ENCODE results near the gene TPCN2.

TPCN2 gene

DNA sequence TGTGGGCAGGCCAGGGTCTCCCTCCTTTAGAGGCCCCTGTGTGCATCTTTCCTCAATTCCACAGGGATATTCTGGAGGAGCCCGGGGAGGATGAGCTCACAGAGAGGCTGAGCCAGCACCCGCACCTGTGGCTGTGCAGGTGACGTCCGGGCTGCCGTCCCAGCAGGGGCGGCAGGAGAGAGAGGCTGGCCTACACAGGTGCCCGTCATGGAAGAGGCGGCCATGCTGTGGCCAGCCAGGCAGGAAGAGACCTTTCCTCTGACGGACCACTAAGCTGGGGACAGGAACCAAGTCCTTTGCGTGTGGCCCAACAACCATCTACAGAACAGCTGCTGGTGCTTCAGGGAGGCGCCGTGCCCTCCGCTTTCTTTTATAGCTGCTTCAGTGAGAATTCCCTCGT is 39.1 kb downstream of the TPCN2 start:
- Histone ChIP-seq H2BK5ac (ENCODE audit: low read depth, low read length, poor library complexity, severe bottlenecking) (no peak overlapping the region), H3K27me3 (ENCODE audit: control insufficient read depth in 1 of 2, insufficient read depth in 1 of 2, low read length in 2 of 2) (no peaks in the 10 kb centered on the region), H3K4me2 (ENCODE audit: low read length, poor library complexity, severe bottlenecking) (no peak overlapping the region), H2BK15ac (ENCODE audit: low read depth, poor library complexity, severe bottlenecking) (no peak overlapping the region), H4K91ac (ENCODE audit: low read length) (no peak overlapping the region), H3K4me1 (ENCODE audit: control insufficient read depth, insufficient read depth, low read depth, low read length) (peaks cover 11% of the 10 kb centered on the region), H3K79me1 (replicated peaks; ENCODE audit: low read length, poor library complexity, severe bottlenecking) (peaks cover 2% of the 10 kb centered on the region), H2BK12ac (ENCODE audit: low read length in 2 of 2) (no peak overlapping the region), H4K8ac (ENCODE audit: low read length) (no peak overlapping the region), H3K36me3 (ENCODE audit: control insufficient read depth in 1 of 2, insufficient read depth in 2 of 2, low read depth in 1 of 2, low read length in 2 of 2) (peaks cover 37 to 49% of the 10 kb centered on the region in 2 experiments), H3K27ac (ENCODE audit: low read length, poor library complexity, severe bottlenecking) (no peak overlapping the region), H3K4me3 (ENCODE audit: insufficient read depth in 1 of 2, low read depth in 1 of 2, low read length in 2 of 2) (no peak overlapping the region), H3K18ac (ENCODE audit: low read depth in 1 of 2, low read length in 2 of 2) (no peak overlapping the region), H2AK5ac (ENCODE audit: low read length, severe bottlenecking) (no peak overlapping the region), H3K14ac (ENCODE audit: low read length in 2 of 2) (no peak overlapping the region), H3K9ac (ENCODE audit: low read length) (no peak overlapping the region), H3K23ac (ENCODE audit: low read length in 2 of 2) (no peak overlapping the region), H2BK120ac (ENCODE audit: low read depth, low read length) (no peak overlapping the region), H3K4ac (ENCODE audit: low read depth in 1 of 2, low read length in 2 of 2) (no peak overlapping the region), H3K9me3 (ENCODE audit: control insufficient read depth, low read length) (no peaks in the 10 kb centered on the region), H2AFZ (ENCODE audit: low read depth, low read length) (no peak overlapping the region)
- DNase-seq, result no peak
- 89% methylated on average over 14 of the region's 14 CpGs for WGBS

DNA sequence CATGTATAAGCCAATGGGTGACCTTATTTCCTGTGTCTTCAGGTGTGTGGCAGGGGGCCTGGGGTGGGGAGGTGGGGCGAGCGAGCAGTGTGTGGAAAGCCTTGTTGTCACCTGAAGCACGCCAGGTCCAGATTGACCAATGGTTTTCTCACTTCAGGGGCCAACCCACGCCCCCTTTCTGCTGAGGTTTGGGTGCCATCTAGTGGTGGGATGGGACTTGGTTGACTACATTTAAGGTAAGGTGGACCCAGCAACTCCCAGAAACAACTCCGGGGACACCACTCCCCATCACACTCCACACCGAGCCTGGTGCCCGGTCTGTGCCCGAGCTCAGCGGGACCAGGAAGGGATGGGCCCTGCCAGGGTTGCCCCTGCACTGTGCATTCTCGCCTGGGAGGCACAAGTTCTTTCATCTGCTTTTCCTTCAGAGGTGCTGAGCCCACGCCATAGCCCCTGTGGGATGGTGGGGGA is 40.0 kb downstream of the TPCN2 start:
- no peak overlapping the region for H3K23ac ChIP-seq (ENCODE audit: low read length in 2 of 2)
- H4K91ac ChIP-seq (ENCODE audit: low read length), result no peak overlapping the region
- no peaks in the 10 kb centered on the region for H3K27me3 ChIP-seq (ENCODE audit: control insufficient read depth in 1 of 2, insufficient read depth in 1 of 2, low read length in 2 of 2)
- whole genome bisulfite sequencing, result 25% methylated on average over 8 of the region's 11 CpGs
- H3K18ac ChIP-seq (ENCODE audit: low read depth in 1 of 2, low read length in 2 of 2), result peak overlapping the region in 1 of 2 experiments; percentile 7
- H3K4me1 ChIP-seq (ENCODE audit: control insufficient read depth, insufficient read depth, low read depth, low read length), result peaks cover 8% of the 10 kb centered on the region
- H3K79me1 ChIP-seq (replicated peaks; ENCODE audit: low read length, poor library complexity, severe bottlenecking), result peaks cover 2% of the 10 kb centered on the region
- peak overlapping the region; percentile 35 for H3K9ac ChIP-seq (ENCODE audit: low read length)
- no peak overlapping the region for H2AFZ ChIP-seq (ENCODE audit: low read depth, low read length)
- no peak overlapping the region for H2AK5ac ChIP-seq (ENCODE audit: low read length, severe bottlenecking)
- peak; percentile 77 for DNase-seq
- no peak overlapping the region for H2BK5ac ChIP-seq (ENCODE audit: low read depth, low read length, poor library complexity, severe bottlenecking)
- peak overlapping the region; percentile 24 for H3K4me2 ChIP-seq (ENCODE audit: low read length, poor library complexity, severe bottlenecking)
- peak overlapping the region in 1 of 2 experiments; percentile 3 for H3K14ac ChIP-seq (ENCODE audit: low read length in 2 of 2)
- peaks cover 40 to 41% of the 10 kb centered on the region in 2 experiments for H3K36me3 ChIP-seq (ENCODE audit: control insufficient read depth in 1 of 2, insufficient read depth in 2 of 2, low read depth in 1 of 2, low read length in 2 of 2)
- peak overlapping the region; percentile 10 for H4K8ac ChIP-seq (ENCODE audit: low read length)
- H3K4ac ChIP-seq (ENCODE audit: low read depth in 1 of 2, low read length in 2 of 2), result no peak overlapping the region
- H2BK12ac ChIP-seq (ENCODE audit: low read length in 2 of 2), result peak overlapping the region in 1 of 2 experiments; percentile 8
- H2BK15ac ChIP-seq (ENCODE audit: low read depth, poor library complexity, severe bottlenecking), result no peak overlapping the region
- H3K4me3 ChIP-seq (ENCODE audit: insufficient read depth in 1 of 2, low read depth in 1 of 2, low read length in 2 of 2), result peak overlapping the region in 1 of 2 experiments; percentile 38
- H3K27ac ChIP-seq (ENCODE audit: low read length, poor library complexity, severe bottlenecking), result no peak overlapping the region
- no peak overlapping the region for H2BK120ac ChIP-seq (ENCODE audit: low read depth, low read length)
- H3K9me3 ChIP-seq (ENCODE audit: control insufficient read depth, low read length), result no peaks in the 10 kb centered on the region

DNA sequence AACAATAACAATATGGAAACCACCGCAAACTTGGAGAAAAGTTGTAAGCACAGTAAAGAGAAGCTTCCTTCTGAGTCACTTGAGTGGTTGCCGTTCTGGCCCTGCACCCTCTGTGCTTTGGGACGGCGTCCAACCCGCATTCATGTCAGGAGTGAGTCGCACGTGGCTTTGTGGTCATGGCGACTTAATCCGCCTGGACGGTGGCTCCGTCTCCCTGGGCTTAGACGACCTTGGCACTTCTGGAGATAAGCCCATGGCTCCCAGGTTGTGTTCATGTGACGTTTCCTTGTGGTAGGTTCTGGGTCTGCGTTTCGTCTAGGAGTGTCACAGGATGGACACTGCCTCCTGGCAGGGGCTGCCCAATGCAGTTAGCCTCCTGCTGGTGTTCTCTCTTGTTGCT is 40.5 kb downstream of the TPCN2 start:
- H3K79me1 ChIP-seq (replicated peaks; ENCODE audit: low read length, poor library complexity, severe bottlenecking), result peaks cover 2% of the 10 kb centered on the region
- no peaks in the 10 kb centered on the region for H3K9me3 ChIP-seq (ENCODE audit: control insufficient read depth, low read length)
- H3K23ac ChIP-seq (ENCODE audit: low read length in 2 of 2), result no peak overlapping the region
- H3K9ac ChIP-seq (ENCODE audit: low read length), result peak overlapping the region; percentile 35
- H3K27ac ChIP-seq (ENCODE audit: low read length, poor library complexity, severe bottlenecking), result no peak overlapping the region
- H3K36me3 ChIP-seq (ENCODE audit: control insufficient read depth in 1 of 2, insufficient read depth in 2 of 2, low read depth in 1 of 2, low read length in 2 of 2), result peaks cover 37 to 41% of the 10 kb centered on the region in 2 experiments
- no peak overlapping the region for H3K18ac ChIP-seq (ENCODE audit: low read depth in 1 of 2, low read length in 2 of 2)
- H2BK120ac ChIP-seq (ENCODE audit: low read depth, low read length), result no peak overlapping the region
- H3K14ac ChIP-seq (ENCODE audit: low read length in 2 of 2), result no peak overlapping the region
- WGBS, result 23% methylated on average over 15 of the region's 15 CpGs
- no peak overlapping the region for H3K4me2 ChIP-seq (ENCODE audit: low read length, poor library complexity, severe bottlenecking)
- H3K27me3 ChIP-seq (ENCODE audit: control insufficient read depth in 1 of 2, insufficient read depth in 1 of 2, low read length in 2 of 2), result peaks cover 0 to under 1% of the 10 kb centered on the region in 2 experiments
- no peak overlapping the region for H3K4ac ChIP-seq (ENCODE audit: low read depth in 1 of 2, low read length in 2 of 2)
- no peak overlapping the region for H2AFZ ChIP-seq (ENCODE audit: low read depth, low read length)
- peak; percentile 87 for DNase-seq
- H2BK12ac ChIP-seq (ENCODE audit: low read length in 2 of 2), result no peak overlapping the region
- H4K91ac ChIP-seq (ENCODE audit: low read length), result no peak overlapping the region
- no peak overlapping the region for H2BK15ac ChIP-seq (ENCODE audit: low read depth, poor library complexity, severe bottlenecking)
- H3K4me3 ChIP-seq (ENCODE audit: insufficient read depth in 1 of 2, low read depth in 1 of 2, low read length in 2 of 2), result peak overlapping the region in 1 of 2 experiments; percentile 38
- H2AK5ac ChIP-seq (ENCODE audit: low read length, severe bottlenecking), result no peak overlapping the region
- H2BK5ac ChIP-seq (ENCODE audit: low read depth, low read length, poor library complexity, severe bottlenecking), result no peak overlapping the region
- no peak overlapping the region for H4K8ac ChIP-seq (ENCODE audit: low read length)
- H3K4me1 ChIP-seq (ENCODE audit: control insufficient read depth, insufficient read depth, low read depth, low read length), result peaks cover 12% of the 10 kb centered on the region

DNA sequence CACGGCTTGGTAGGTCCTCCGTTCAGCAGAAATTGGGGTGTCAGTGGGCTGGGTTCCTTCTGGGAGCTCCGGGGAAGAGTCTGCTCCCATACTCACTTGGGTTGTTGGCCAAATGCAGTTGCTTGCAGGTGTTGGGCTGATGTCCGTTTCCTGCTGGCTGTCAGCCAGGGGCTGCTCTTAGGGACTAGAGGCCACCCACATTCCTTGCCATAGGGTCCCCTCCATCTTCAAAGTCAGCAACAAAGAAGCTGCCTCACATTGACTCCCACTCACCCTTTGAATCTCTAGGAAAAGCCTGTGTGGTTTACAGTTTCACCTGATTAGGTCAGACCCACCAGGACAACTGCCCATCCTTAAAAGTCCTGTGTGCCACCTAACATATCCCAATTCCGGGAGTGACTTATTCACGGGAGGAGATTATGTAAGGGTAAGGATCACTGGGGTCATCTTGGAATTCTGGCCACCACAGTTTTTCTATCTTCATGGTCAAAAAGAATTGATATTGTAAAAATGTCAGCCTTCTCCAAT is 43.0 kb downstream of the TPCN2 start:
- no peak overlapping the region for H2BK12ac ChIP-seq (ENCODE audit: low read length in 2 of 2)
- no peak overlapping the region for H3K4me2 ChIP-seq (ENCODE audit: low read length, poor library complexity, severe bottlenecking)
- no peaks in the 10 kb centered on the region for H3K9me3 ChIP-seq (ENCODE audit: control insufficient read depth, low read length)
- H3K27ac ChIP-seq (ENCODE audit: low read length, poor library complexity, severe bottlenecking), result no peak overlapping the region
- no peak overlapping the region for H2BK15ac ChIP-seq (ENCODE audit: low read depth, poor library complexity, severe bottlenecking)
- no peak overlapping the region for H4K91ac ChIP-seq (ENCODE audit: low read length)
- H4K8ac ChIP-seq (ENCODE audit: low read length), result no peak overlapping the region
- no peak overlapping the region for H3K23ac ChIP-seq (ENCODE audit: low read length in 2 of 2)
- H3K4me1 ChIP-seq (ENCODE audit: control insufficient read depth, insufficient read depth, low read depth, low read length), result peaks cover 17% of the 10 kb centered on the region
- H3K36me3 ChIP-seq (ENCODE audit: control insufficient read depth in 1 of 2, insufficient read depth in 2 of 2, low read depth in 1 of 2, low read length in 2 of 2), result peaks cover 16 to 38% of the 10 kb centered on the region in 2 experiments
- no peak overlapping the region for H2AFZ ChIP-seq (ENCODE audit: low read depth, low read length)
- H2BK5ac ChIP-seq (ENCODE audit: low read depth, low read length, poor library complexity, severe bottlenecking), result no peak overlapping the region
- no peak overlapping the region for H3K9ac ChIP-seq (ENCODE audit: low read length)
- WGBS, result 100% methylated on average over 4 of the region's 6 CpGs
- no peak overlapping the region for H2BK120ac ChIP-seq (ENCODE audit: low read depth, low read length)
- no peak overlapping the region for H3K4ac ChIP-seq (ENCODE audit: low read depth in 1 of 2, low read length in 2 of 2)
- no peak for DNase-seq
- H3K14ac ChIP-seq (ENCODE audit: low read length in 2 of 2), result no peak overlapping the region
- H3K27me3 ChIP-seq (ENCODE audit: control insufficient read depth in 1 of 2, insufficient read depth in 1 of 2, low read length in 2 of 2), result peaks cover 0 to 22% of the 10 kb centered on the region in 2 experiments
- no peak overlapping the region for H3K18ac ChIP-seq (ENCODE audit: low read depth in 1 of 2, low read length in 2 of 2)
- no peak overlapping the region for H3K4me3 ChIP-seq (ENCODE audit: insufficient read depth in 1 of 2, low read depth in 1 of 2, low read length in 2 of 2)
- no peak overlapping the region for H2AK5ac ChIP-seq (ENCODE audit: low read length, severe bottlenecking)
- H3K79me1 ChIP-seq (replicated peaks; ENCODE audit: low read length, poor library complexity, severe bottlenecking), result peaks cover 2% of the 10 kb centered on the region
